ENCODE data around the gene TAS1R2. TPM values are rescaled to one million over a fixed set of nuclear protein-coding genes. Genes with fewer than 3 reads are reported as not detected.
"Not testable (repeated sequence)": the region's sequence is repeated elsewhere in the genome, so short reads cannot be mapped to it uniquely, and the experiment has no call there.

Gene TAS1R2
- not detected in 2 replicates for total RNA-seq

GRCh38 chr1:18859560-18859959 lies at the start of gene TAS1R2:
TSS of gene TAS1R2 (minus strand) at chr1:18859660. CDS start at chr1:18859660, 0 bp downstream.
- intact Hi-C loops (cut with micrococcal nuclease): no loop called here

DNA sequence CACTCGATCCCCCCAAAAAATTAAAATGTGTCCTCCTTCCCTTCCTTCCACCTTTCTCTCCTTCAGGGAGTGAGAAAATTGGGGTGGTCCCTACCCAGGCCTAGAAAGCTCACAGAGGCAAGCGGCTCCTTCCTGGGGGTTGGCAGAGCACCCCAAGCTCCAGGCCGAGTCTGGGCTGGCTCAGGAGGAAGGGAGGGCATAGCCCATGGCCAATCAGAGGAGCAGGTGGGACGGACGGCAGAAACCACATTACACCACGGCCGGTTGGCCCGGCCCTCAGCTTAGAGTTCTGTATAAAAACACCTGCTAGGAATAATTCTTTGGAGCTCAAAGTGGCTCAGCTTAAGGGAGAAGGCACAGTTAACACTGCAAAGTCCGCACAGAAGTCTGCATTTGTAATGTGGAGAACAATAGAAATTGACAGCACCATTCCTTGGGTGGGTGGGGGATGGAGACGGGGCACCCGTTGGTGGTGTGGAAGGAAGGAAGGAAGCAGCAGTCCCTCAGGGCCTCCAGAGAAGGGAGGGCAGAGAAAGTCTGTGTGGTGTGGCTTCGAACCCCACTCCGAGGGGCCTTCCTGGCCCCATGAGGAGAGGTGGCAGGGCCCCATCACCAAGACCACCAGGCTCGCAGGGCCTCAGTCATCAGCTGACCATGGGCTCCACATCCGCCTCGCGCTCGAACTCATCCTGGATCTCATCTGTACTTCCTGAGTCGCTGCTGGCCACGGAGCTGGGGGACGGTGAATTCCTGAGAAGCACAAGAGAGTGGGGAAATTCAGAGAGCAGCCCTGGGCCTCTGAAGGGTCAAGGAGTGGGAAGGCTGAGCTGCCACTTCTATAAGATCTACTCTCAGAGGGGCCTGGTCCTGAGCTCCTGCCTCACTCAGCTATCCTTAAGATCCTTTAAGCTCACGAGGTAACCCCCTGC lies 48.7 kb upstream of the TAS1R2 start:
- intact Hi-C loops (cut with micrococcal nuclease): loop anchor here (1.0 kb wide), 6 partner anchors 64 to 333 kb away; no protein-coding TSS in a partner anchor

DNA sequence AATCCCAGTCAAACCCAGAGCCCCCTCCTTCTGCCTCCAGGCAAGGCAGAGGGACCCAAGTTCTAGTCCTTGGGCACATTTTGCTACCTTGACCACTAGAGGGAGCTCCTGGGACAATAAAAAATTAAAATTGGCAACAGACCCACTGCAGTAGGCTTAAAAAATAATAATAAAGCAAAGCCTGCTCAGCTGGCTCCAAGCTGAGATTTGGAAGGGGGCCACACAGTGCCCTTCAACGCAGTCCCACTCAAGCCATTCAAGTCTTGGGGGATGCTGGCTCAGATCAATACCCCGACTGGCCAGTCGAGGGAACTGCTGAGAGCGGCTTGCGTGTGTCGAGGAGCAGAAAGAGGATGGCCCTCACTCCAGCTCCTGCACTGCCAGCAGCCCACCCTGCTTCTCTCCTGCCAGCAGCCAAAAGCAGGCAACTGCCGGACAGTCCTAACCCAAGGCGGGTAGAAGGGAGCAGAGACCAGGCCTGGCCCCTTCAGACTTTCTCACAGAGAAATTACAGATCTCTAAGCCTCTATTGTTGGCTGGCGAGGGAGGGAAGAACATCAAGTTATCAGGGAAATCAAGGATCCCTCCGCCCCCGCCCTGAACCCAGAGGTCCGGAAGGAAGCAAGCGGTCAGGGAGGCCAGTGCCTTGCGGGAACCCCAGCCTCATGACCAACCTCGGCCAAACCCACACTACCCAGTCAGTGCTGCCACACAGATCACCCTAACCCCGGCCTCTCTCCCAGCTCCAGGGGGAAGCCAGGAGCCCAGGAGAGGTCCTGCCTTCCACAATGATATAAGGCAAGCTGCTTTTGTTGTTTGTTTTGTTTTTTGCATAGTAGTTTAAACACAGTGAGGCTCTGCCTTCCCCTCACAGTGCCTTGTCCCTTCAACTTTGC lies 47.8 kb upstream of the TAS1R2 start:
- intact Hi-C loops (cut with micrococcal nuclease): loop anchor here (1.0 kb wide), 6 partner anchors 65 to 334 kb away; no protein-coding TSS in a partner anchor

DNA sequence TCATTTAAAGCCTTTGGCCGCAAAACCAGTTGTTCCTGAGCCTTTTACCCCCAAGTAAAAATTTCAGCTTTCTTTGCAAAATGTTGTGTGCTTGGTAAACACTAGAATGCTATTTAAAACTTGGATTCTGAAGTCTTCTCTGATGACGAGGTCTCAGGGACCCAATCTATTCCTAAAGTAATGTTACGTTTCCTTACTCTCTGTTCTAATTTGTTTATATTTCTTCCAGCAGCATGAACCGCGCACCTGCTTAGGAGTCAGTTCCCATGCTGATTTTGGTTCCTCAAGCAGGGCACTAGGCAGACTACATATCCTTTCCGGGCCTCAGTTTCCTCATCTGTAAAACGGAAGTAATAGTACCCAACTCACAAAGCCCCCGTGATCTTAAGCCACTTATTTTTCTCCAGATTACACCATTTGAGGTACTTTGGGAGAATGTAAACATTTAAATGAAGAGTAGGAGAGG lies 43.9 kb upstream of the TAS1R2 start:
- intact Hi-C loops (cut with micrococcal nuclease): loop anchor here (2.0 to 5.0 kb wide), 3 partner anchors 409 to 744 kb away; partner anchors contain the start of genes AKR7A2 and SLC66A1

- intact Hi-C loops (cut with micrococcal nuclease): loop anchor here (1.0 to 5.0 kb wide), 13 partner anchors 25 to 745 kb away; partner anchors contain the start of genes AKR7A2, EMC1, IFFO2 and MRTO4
These were observed 43.2 kb upstream of the TAS1R2 start, which contains the start of gene ALDH4A1 for GRCh38 chr1:18902523-18903290. TSS of gene ALDH4A1 (minus strand) at chr1:18902555. CDS start at chr1:18902523, 32 bp downstream.

DNA sequence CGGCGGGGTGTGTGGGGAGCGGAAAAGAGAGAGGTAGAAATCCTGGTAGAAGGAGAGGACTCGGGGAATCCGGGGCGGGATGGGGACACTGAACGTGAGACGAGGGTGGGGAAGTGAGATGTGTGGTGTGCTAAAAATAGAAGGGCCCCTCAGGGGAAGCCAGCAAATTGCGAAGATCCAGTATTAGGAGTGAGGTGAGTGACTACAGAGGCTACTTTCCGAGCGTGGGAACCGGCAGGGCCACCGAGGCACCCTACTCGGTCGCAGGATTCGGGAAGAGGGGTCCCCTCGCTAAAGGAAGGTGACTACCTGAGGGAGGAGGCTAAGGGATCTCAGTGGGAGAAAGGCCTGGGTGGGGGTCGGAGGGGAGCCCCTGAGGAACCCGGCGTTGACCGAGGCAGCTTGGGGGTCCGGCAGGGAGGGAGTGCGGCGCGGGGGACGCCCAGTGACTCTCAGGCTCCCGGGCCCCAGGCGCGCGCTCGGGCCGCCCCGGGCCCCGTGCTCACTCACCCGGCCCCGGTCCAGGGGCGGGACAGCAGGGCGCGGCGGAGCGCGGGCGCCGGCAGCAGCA lies 42.6 kb upstream of the TAS1R2 start:
- intact Hi-C loops (cut with micrococcal nuclease): loop anchor here (1.0 to 5.0 kb wide), 13 partner anchors 25 to 745 kb away; partner anchors contain the start of genes AKR7A2, EMC1, IFFO2 and MRTO4

GRCh38 chr1:18901147-18901951 lies 41.9 kb upstream of the TAS1R2 start:
- intact Hi-C loops (cut with micrococcal nuclease): loop anchor here (5.0 kb wide), 2 partner anchors 411 to 746 kb away; partner anchors contain the start of genes AKR7A2 and SLC66A1

GRCh38 chr1:18900303-18900841 lies 40.9 kb upstream of the TAS1R2 start:
- intact Hi-C loops (cut with micrococcal nuclease): loop anchor here (5.0 kb wide), 2 partner anchors 412 to 747 kb away; partner anchors contain the start of genes AKR7A2 and SLC66A1

- intact Hi-C loops (cut with micrococcal nuclease): loop anchor here (5.0 kb wide), 2 partner anchors 413 to 748 kb away; partner anchors contain the start of genes AKR7A2 and SLC66A1
These were observed 40.0 kb upstream of the TAS1R2 start for GRCh38 chr1:18899363-18900049.

GRCh38 chr1:18898567-18898966 lies 39.1 kb upstream of the TAS1R2 start:
- intact Hi-C loops (cut with micrococcal nuclease): no loop called here

GRCh38 chr1:18895317-18895716 lies 35.9 kb upstream of the TAS1R2 start:
- intact Hi-C loops (cut with micrococcal nuclease): no loop called here

DNA sequence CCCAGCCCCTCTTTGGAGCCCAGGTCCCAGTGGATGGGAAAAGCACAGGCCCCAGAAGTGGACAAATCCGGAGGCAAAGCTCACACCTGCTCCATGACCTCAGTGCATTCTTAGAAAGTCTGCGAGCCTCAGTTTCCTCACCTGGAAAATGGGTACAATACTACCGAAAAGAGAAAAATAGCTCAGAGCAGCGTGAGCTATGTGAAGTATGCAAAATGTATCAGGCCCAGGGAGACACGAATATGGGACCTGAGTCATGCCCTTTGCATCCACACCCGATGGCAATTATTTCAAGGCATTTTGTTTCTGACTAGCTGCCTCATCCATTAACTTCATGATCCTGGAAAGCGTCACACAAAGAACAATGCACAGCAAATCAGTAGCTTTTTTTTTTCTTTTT lies 33.7 kb upstream of the TAS1R2 start:
- intact Hi-C loops (cut with micrococcal nuclease): no loop called here

- intact Hi-C loops (cut with micrococcal nuclease): not testable (repeated sequence)
These were observed 32.4 kb upstream of the TAS1R2 start for GRCh38 chr1:18891858-18892257.

DNA sequence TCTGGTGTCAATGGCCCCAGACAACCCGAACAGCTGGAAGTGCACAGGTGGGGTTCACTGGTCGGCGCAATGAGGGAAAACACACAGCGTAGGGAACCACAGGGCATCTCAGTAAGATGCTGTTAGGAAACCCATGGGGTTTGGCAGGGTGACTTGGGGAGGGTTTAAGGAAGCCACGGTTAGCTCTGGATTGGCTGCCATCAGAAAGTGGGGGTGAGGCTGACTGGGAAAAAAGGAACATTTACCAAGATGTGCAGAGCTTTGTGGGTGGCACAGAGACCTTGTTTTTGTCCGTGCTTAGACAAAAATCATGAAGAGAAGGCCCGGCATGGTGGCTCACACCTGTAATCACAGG lies 31.9 kb upstream of the TAS1R2 start:
- intact Hi-C loops (cut with micrococcal nuclease): no loop called here

DNA sequence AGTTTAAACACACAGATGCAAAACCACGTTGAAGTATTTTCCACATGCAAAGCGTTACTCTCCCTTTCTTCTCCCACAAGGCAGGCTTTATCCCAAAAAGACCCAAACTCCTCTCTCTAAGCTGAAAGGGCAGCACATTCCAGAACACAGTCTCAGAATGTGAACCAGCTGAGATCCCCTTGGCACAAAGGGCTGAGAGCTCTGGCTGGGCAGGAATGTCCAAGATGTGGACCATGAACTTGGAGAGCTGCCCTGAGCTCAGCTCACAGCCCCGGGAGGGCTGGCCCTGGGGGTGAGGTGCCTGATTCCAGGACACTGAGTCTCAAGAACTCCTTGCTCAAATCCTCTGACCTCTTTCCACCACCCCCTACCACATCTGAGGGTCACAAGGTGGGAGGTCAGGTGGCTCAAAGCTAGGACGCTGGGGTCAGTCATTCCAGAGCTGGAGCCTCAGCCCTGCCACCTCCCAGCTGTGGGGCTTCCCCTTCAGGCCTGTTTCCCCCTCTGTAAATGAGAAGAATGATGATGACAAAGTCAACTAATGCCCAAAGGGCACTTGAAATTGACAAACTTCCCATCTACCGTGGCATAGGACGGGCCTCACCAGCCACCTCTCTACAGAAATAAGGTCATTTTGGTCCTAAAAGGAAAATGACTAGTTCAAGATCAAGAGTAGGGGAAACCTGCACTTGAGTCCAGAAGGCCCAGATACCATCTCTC lies 31.4 kb upstream of the TAS1R2 start:
- intact Hi-C loops (cut with micrococcal nuclease): no loop called here

- intact Hi-C loops (cut with micrococcal nuclease): no loop called here
These were observed 26.5 kb upstream of the TAS1R2 start for GRCh38 chr1:18886003-18886335.

DNA sequence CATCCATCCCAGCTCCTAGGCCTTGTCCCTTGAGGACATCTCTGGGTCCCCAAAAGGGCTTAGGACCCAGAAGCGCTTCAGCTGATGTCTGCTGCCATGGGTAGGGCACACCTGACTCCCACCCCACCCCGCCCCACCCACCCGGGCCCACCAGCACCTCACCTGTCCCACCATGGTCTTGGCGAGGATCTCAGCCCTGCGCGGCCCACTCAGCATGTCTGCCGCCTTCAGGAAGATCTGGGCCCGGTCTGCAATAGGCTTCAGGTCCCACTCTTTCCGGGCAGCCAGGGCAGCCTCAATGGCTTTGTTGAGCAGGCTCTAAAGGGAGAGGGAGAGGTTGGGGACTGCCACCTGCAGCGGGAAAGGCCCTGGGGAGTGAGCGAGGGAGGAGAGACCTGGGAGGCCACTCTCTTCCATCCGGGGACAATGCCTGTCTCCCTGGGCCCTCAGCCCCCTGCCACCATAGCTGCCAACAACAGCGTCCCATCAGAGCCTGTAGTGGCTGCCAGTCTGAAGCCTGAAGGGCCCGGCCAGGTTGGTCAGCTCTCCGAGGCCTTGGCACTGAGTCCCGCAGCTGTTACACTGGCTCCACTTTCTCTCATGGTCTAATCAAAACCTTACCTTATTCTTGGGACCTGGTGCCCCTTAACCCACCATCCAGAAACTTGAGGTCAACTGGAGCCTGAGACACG lies 26.0 kb upstream of the TAS1R2 start:
- intact Hi-C loops (cut with micrococcal nuclease): no loop called here

All from T-helper 1 cell treated with Interleukin-12 subunit alpha and Interleukin-12 subunit beta and Interleukin-4 antibody, amounts not matched to agents 30 ng/mL and 1 ng/mL, for 36 hours (primary cell).